WTC11 (cell line): Measurements from ENCODE around the gene MOB3A. TPM values are rescaled to one million over a fixed set of nuclear protein-coding genes. Genes with fewer than 3 reads are reported as not detected.

Source experiments
- ATAC-seq: fragments of 200-7000 bp; cut with Tn5 transposase; 2 replicates; pipeline ENCODE4 v1.10.0; 2021; ENCODE audit warnings: mild to moderate bottlenecking, moderate library complexity
- CTCF ChIA-PET: fragments of 300-600 bp; sonication (Branson Sonifier 250); formaldehyde crosslinking; loops from one replicate; lab custom pipeline; 2021; ENCODE audit warnings: antibody characterized with exemption; lab: Charles Lee
- POLR2A ChIA-PET: fragments of 350-600 bp; sonication (Branson Sonifier 250); formaldehyde crosslinking; loops from one replicate; lab custom pipeline; 2021; ENCODE audit warnings: antibody characterized with exemption; lab: Charles Lee
- DNase-seq: peaks from one replicate; pipeline ENCODE4 v3.0.0; 2021; ENCODE audit warnings: low spot score
- H3K27ac Mint-ChIP-seq: 2 replicates; pipeline ENCODE4 v1.8.0; 2021; ENCODE audit warnings: mixed read lengths
- H3K27me3 Mint-ChIP-seq: 2 replicates; pipeline ENCODE4 v1.8.0; 2021; ENCODE audit warnings: low read depth, mild to moderate bottlenecking, moderate library complexity, mixed read lengths
- H3K36me3 Mint-ChIP-seq: 2 replicates; pipeline ENCODE4 v1.8.0; 2021; ENCODE audit warnings: mixed read lengths
- H3K4me1 Mint-ChIP-seq: 2 replicates; pipeline ENCODE4 v1.8.0; 2022; ENCODE audit warnings: mixed read lengths
- H3K4me3 Mint-ChIP-seq: 2 replicates; pipeline ENCODE4 v1.8.0; 2021; ENCODE audit warnings: mild to moderate bottlenecking, moderate library complexity, mixed read lengths
- H3K9me3 Mint-ChIP-seq: 2 replicates; pipeline ENCODE4 v1.8.0; 2021; ENCODE audit warnings: mixed read lengths
- CREM ChIP-seq: sonication (generic); formaldehyde crosslinking; IDR thresholded peaks from 2 replicates; pipeline ENCODE4 v1.8.1; 2022; ENCODE audit warnings: mild to moderate bottlenecking, missing genetic modification reagents, moderate library complexity
- FOXK1 ChIP-seq: sonication (generic); formaldehyde crosslinking; IDR thresholded peaks from 2 replicates; pipeline ENCODE4 v1.8.0; 2022; ENCODE audit warnings: mild to moderate bottlenecking, moderate library complexity, missing genetic modification reagents
- FOXP1 ChIP-seq: sonication (generic); formaldehyde crosslinking; IDR thresholded peaks from 2 replicates; pipeline ENCODE4 v1.8.0; 2022; ENCODE audit warnings: missing genetic modification reagents, mild to moderate bottlenecking, moderate library complexity, borderline replicate concordance
- GABPB1 ChIP-seq: sonication (generic); formaldehyde crosslinking; IDR thresholded peaks from 2 replicates; pipeline ENCODE4 v1.8.1; 2023; ENCODE audit warnings: mild to moderate bottlenecking, missing genetic modification reagents
- NFYB ChIP-seq: sonication (generic); formaldehyde crosslinking; conservative IDR thresholded peaks from 2 replicates; pipeline ENCODE4 v1.8.0; 2022; ENCODE audit warnings: low read depth, missing genetic modification reagents
- NR3C1 ChIP-seq: sonication (generic); formaldehyde crosslinking; conservative IDR thresholded peaks from 2 replicates; pipeline ENCODE4 v1.8.1; 2023; ENCODE audit warnings: low read depth, mild to moderate bottlenecking, missing genetic modification reagents
- PRRX2 ChIP-seq: fragments of 250-450 bp; sonication (Bioruptor Pico); IDR thresholded peaks from 2 replicates; pipeline ENCODE4 v1.8.0; 2021; ENCODE audit warnings: mild to moderate bottlenecking
- TEAD1 ChIP-seq: sonication (generic); formaldehyde crosslinking; IDR thresholded peaks from 2 replicates; pipeline ENCODE4 v1.8.0; 2022; ENCODE audit warnings: mild to moderate bottlenecking, missing genetic modification reagents
- ZNF121 ChIP-seq: sonication (generic); formaldehyde crosslinking; IDR thresholded peaks from 2 replicates; pipeline ENCODE4 v1.8.0; 2023; ENCODE audit warnings: missing genetic modification reagents
- ZNF138 ChIP-seq: sonication (generic); formaldehyde crosslinking; conservative IDR thresholded peaks from 2 replicates; pipeline ENCODE4 v1.8.1; 2022; ENCODE audit warnings: mild to moderate bottlenecking, moderate library complexity, missing genetic modification reagents
- ZNF317 ChIP-seq: sonication (generic); formaldehyde crosslinking; IDR thresholded peaks from 2 replicates; pipeline ENCODE4 v1.8.1; 2023; ENCODE audit warnings: low read depth, mild to moderate bottlenecking, moderate library complexity, missing genetic modification reagents, borderline replicate concordance
- ZNF671 ChIP-seq: fragments of 250-450 bp; sonication (Bioruptor Pico); IDR thresholded peaks from 2 replicates; pipeline ENCODE4 v1.8.0; 2021; ENCODE audit warnings: mild to moderate bottlenecking
- total RNA-seq: library from RNA; stranded (reverse); gene quantifications from 3 replicates; pipeline ENCODE4 v1.2.3, GENCODE V29; 2021
- TF ChIP-seq, protein P1 (sequence below): fragments of 250-450 bp; sonication (Bioruptor Pico); IDR thresholded peaks from 2 replicates; pipeline ENCODE4 v1.9.0; 2021; ENCODE audit warnings: mild to moderate bottlenecking, borderline replicate concordance
- TF ChIP-seq, protein P2 (sequence below): fragments of 200-600 bp; IDR thresholded peaks from 2 replicates; pipeline ENCODE4 v1.8.0; 2022; ENCODE audit warnings: antibody characterized with exemption
- TF ChIP-seq, protein P3 (sequence below): sonication (generic); formaldehyde crosslinking; IDR thresholded peaks from 2 replicates; pipeline ENCODE4 v1.8.1; 2023; ENCODE audit warnings: mild to moderate bottlenecking, moderate library complexity, missing genetic modification reagents
- TF ChIP-seq, protein P4 (sequence below): sonication (generic); formaldehyde crosslinking; IDR thresholded peaks from 2 replicates; pipeline ENCODE4 v1.8.0; 2023; ENCODE audit warnings: missing genetic modification reagents
- TF ChIP-seq, protein P5 (sequence below): fragments of 250-450 bp; sonication (Bioruptor Pico); IDR thresholded peaks from 2 replicates; pipeline ENCODE4 v1.9.0; 2021; ENCODE audit warnings: moderate library complexity, mild to moderate bottlenecking, inconsistent platforms, borderline replicate concordance
- TF ChIP-seq, protein P6 (sequence below): sonication (generic); formaldehyde crosslinking; IDR thresholded peaks from 2 replicates; pipeline ENCODE4 v1.8.0; 2023; ENCODE audit warnings: mild to moderate bottlenecking, missing genetic modification reagents
- TF ChIP-seq, protein P7 (sequence below): sonication (generic); formaldehyde crosslinking; IDR thresholded peaks from 2 replicates; pipeline ENCODE4 v1.8.0; 2022; ENCODE audit warnings: mild to moderate bottlenecking, missing genetic modification reagents
- TF ChIP-seq, protein P8 (sequence below): sonication (generic); formaldehyde crosslinking; IDR thresholded peaks from 2 replicates; pipeline ENCODE4 v1.8.1; 2022; ENCODE audit warnings: missing genetic modification reagents, borderline replicate concordance

Gene MOB3A
- total RNA-seq, 1 experiment from 2014 or later: 8.1 TPM

DNA sequence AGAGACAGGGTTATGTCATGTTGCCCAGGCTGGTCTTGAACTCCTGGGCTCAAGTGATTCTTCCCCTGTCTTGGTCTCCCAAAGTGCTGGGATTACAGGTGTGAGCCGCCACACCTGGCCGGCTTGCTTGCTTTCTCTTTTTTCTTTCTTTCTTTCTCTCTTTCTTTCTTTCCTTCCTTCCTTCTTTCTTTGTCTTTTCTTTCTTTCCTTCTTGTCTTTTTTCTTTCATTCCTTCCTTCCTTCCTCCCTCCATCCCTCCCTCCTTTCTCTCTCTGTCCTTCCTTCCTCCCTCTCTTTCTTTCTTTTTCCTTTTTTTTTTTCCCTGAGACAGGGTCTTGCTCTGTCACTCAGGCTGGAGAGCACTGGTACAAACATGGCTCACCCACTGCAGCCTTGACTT is 73.8 kb downstream of the MOB3A start (continued):
- TF ChIP-seq, protein P1, sequence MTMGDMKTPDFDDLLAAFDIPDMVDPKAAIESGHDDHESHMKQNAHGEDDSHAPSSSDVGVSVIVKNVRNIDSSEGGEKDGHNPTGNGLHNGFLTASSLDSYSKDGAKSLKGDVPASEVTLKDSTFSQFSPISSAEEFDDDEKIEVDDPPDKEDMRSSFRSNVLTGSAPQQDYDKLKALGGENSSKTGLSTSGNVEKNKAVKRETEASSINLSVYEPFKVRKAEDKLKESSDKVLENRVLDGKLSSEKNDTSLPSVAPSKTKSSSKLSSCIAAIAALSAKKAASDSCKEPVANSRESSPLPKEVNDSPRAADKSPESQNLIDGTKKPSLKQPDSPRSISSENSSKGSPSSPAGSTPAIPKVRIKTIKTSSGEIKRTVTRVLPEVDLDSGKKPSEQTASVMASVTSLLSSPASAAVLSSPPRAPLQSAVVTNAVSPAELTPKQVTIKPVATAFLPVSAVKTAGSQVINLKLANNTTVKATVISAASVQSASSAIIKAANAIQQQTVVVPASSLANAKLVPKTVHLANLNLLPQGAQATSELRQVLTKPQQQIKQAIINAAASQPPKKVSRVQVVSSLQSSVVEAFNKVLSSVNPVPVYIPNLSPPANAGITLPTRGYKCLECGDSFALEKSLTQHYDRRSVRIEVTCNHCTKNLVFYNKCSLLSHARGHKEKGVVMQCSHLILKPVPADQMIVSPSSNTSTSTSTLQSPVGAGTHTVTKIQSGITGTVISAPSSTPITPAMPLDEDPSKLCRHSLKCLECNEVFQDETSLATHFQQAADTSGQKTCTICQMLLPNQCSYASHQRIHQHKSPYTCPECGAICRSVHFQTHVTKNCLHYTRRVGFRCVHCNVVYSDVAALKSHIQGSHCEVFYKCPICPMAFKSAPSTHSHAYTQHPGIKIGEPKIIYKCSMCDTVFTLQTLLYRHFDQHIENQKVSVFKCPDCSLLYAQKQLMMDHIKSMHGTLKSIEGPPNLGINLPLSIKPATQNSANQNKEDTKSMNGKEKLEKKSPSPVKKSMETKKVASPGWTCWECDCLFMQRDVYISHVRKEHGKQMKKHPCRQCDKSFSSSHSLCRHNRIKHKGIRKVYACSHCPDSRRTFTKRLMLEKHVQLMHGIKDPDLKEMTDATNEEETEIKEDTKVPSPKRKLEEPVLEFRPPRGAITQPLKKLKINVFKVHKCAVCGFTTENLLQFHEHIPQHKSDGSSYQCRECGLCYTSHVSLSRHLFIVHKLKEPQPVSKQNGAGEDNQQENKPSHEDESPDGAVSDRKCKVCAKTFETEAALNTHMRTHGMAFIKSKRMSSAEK (CRISPR knock-in tag): no peak

DNA sequence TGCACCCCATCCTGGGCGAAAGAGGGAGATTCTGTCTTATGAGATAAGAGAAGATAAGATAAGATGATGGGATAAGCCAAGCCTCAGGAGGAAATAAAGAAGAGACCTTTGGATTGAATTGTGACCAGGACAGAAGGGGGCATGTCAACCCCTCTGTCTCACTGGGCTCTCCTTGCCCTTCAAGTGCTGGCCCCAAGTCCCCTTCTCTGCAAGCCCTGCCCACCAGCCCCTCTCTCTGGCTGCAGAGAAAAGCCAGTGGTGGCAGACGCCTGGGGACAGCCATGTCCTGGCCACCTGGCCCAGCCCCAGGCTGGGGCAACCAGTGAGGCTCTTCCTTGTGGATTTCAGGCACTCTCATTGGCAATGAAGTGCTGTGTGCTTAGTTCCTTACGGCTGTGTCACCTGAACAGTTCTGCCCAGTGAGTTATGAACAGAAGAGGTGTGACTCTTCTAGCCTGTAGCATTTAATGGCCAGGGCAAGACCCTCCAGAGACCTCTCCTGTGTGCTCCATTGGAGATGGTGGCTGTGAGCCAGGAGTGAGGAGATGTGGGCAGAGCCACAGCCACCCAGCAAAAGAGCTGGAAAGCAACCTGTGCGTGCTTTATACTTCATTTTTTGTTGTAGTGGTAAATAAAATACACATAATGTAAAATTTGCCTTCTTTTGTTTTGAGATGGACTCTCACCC is 74.5 kb downstream of the MOB3A start:
- H3K36me3 Mint-ChIP-seq: peaks cover 10% of the 10 kb centered on the region
- CTCF ChIA-PET: interaction anchor here (2.7 kb wide), 1 partner anchor 21 kb away, joined by 21 read pairs; no protein-coding TSS in a partner anchor
- peaks cover 9% of the 10 kb centered on the region; the same call in 1 of the 2 replicates for H3K9me3 Mint-ChIP-seq
- peaks cover 17% of the 10 kb centered on the region for H3K27me3 Mint-ChIP-seq
- TF ChIP-seq, protein P2, sequence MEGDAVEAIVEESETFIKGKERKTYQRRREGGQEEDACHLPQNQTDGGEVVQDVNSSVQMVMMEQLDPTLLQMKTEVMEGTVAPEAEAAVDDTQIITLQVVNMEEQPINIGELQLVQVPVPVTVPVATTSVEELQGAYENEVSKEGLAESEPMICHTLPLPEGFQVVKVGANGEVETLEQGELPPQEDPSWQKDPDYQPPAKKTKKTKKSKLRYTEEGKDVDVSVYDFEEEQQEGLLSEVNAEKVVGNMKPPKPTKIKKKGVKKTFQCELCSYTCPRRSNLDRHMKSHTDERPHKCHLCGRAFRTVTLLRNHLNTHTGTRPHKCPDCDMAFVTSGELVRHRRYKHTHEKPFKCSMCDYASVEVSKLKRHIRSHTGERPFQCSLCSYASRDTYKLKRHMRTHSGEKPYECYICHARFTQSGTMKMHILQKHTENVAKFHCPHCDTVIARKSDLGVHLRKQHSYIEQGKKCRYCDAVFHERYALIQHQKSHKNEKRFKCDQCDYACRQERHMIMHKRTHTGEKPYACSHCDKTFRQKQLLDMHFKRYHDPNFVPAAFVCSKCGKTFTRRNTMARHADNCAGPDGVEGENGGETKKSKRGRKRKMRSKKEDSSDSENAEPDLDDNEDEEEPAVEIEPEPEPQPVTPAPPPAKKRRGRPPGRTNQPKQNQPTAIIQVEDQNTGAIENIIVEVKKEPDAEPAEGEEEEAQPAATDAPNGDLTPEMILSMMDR: no peak
- TF ChIP-seq, protein P3, sequence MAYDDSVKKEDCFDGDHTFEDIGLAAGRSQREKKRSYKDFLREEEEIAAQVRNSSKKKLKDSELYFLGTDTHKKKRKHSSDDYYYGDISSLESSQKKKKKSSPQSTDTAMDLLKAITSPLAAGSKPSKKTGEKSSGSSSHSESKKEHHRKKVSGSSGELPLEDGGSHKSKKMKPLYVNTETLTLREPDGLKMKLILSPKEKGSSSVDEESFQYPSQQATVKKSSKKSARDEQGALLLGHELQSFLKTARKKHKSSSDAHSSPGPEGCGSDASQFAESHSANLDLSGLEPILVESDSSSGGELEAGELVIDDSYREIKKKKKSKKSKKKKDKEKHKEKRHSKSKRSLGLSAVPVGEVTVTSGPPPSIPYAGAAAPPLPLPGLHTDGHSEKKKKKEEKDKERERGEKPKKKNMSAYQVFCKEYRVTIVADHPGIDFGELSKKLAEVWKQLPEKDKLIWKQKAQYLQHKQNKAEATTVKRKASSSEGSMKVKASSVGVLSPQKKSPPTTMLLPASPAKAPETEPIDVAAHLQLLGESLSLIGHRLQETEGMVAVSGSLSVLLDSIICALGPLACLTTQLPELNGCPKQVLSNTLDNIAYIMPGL (CRISPR knock-in tag): no peak
- TF ChIP-seq FOXK1 (CRISPR knock-in tag): no peak
- no peak for TF ChIP-seq FOXP1 (CRISPR knock-in tag)
- no peak for TF ChIP-seq ZNF671 (CRISPR knock-in tag)
- TF ChIP-seq, protein P4, sequence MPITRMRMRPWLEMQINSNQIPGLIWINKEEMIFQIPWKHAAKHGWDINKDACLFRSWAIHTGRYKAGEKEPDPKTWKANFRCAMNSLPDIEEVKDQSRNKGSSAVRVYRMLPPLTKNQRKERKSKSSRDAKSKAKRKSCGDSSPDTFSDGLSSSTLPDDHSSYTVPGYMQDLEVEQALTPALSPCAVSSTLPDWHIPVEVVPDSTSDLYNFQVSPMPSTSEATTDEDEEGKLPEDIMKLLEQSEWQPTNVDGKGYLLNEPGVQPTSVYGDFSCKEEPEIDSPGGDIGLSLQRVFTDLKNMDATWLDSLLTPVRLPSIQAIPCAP (CRISPR knock-in tag): no peak
- no peak for TF ChIP-seq NR3C1 (CRISPR knock-in tag)
- TF ChIP-seq, protein P5, sequence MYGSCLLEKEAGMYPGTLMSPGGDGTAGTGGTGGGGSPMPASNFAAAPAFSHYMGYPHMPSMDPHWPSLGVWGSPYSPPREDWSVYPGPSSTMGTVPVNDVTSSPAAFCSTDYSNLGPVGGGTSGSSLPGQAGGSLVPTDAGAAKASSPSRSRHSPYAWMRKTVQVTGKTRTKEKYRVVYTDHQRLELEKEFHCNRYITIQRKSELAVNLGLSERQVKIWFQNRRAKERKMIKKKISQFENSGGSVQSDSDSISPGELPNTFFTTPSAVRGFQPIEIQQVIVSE (CRISPR knock-in tag): no peak
- TF ChIP-seq NFYB (CRISPR knock-in tag): no peak
- no peak for TF ChIP-seq CREM
- TF ChIP-seq GABPB1: no peak
- TF ChIP-seq ZNF317 (CRISPR knock-in tag): no peak
- TF ChIP-seq ZNF121 (CRISPR knock-in tag): no peak
- no peak for TF ChIP-seq ZNF138 (CRISPR knock-in tag)
- no peak for TF ChIP-seq TEAD1 (CRISPR knock-in tag)
- no peak for TF ChIP-seq PRRX2
- TF ChIP-seq, protein P6, sequence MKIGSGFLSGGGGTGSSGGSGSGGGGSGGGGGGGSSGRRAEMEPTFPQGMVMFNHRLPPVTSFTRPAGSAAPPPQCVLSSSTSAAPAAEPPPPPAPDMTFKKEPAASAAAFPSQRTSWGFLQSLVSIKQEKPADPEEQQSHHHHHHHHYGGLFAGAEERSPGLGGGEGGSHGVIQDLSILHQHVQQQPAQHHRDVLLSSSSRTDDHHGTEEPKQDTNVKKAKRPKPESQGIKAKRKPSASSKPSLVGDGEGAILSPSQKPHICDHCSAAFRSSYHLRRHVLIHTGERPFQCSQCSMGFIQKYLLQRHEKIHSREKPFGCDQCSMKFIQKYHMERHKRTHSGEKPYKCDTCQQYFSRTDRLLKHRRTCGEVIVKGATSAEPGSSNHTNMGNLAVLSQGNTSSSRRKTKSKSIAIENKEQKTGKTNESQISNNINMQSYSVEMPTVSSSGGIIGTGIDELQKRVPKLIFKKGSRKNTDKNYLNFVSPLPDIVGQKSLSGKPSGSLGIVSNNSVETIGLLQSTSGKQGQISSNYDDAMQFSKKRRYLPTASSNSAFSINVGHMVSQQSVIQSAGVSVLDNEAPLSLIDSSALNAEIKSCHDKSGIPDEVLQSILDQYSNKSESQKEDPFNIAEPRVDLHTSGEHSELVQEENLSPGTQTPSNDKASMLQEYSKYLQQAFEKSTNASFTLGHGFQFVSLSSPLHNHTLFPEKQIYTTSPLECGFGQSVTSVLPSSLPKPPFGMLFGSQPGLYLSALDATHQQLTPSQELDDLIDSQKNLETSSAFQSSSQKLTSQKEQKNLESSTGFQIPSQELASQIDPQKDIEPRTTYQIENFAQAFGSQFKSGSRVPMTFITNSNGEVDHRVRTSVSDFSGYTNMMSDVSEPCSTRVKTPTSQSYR (CRISPR knock-in tag): no peak
- TF ChIP-seq, protein P7, sequence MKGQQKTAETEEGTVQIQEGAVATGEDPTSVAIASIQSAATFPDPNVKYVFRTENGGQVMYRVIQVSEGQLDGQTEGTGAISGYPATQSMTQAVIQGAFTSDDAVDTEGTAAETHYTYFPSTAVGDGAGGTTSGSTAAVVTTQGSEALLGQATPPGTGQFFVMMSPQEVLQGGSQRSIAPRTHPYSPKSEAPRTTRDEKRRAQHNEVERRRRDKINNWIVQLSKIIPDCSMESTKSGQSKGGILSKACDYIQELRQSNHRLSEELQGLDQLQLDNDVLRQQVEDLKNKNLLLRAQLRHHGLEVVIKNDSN (CRISPR knock-in tag): no peak
- TF ChIP-seq, protein P8, sequence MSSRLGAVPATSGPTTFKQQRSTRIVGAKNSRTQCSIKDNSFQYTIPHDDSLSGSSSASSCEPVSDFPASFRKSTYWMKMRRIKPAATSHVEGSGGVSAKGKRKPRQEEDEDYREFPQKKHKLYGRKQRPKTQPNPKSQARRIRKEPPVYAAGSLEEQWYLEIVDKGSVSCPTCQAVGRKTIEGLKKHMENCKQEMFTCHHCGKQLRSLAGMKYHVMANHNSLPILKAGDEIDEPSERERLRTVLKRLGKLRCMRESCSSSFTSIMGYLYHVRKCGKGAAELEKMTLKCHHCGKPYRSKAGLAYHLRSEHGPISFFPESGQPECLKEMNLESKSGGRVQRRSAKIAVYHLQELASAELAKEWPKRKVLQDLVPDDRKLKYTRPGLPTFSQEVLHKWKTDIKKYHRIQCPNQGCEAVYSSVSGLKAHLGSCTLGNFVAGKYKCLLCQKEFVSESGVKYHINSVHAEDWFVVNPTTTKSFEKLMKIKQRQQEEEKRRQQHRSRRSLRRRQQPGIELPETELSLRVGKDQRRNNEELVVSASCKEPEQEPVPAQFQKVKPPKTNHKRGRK (CRISPR knock-in tag): no peak
- POLR2A ChIA-PET: no interaction called here
- no peaks in the 10 kb centered on the region for H3K4me1 Mint-ChIP-seq
- no peak overlapping the region for H3K4me3 Mint-ChIP-seq
- DNase-seq: no peak
- ATAC-seq: no peak
- no peak overlapping the region for H3K27ac Mint-ChIP-seq
